SU-DHL-6 (cell line): ENCODE results near the gene ACRV1.
"Not testable (repeated sequence)": the region's sequence is repeated elsewhere in the genome, so short reads cannot be mapped to it uniquely, and the experiment has no call there.

Experiments used
- H2AFZ ChIP-seq: fragments of 200-600 bp; sonication (generic); 2 replicates; pipeline ENCODE4 v1.6.1; 2014; ENCODE audit warnings: low read depth, mild to moderate bottlenecking, moderate library complexity, mixed read lengths, antibody characterized with exemption, low read length; ENCODE audit not compliant: severe bottlenecking
- H3F3A ChIP-seq: fragments of 200-600 bp; shearing (Covaris generic); 2 replicates; pipeline ENCODE4 v1.6.0; 2016; ENCODE audit warnings: antibody characterized with exemption, mild to moderate bottlenecking; ENCODE audit not compliant: insufficient read depth
- H3K27ac ChIP-seq: fragments of 200-600 bp; sonication (generic); 2 replicates; pipeline ENCODE4 v1.5.1; 2016; ENCODE audit warnings: low read depth, mild to moderate bottlenecking, low read length, moderate library complexity, mixed read lengths
- H3K27me3 ChIP-seq: fragments of 200-600 bp; sonication (generic), shearing (Covaris generic); 2 replicates; pipeline ENCODE4 v1.6.0; 2014; ENCODE audit warnings: mild to moderate bottlenecking, low read length
- H3K36me3 ChIP-seq: fragments of 200-600 bp; sonication (generic); 2 replicates; pipeline ENCODE4 v1.6.1; 2014; ENCODE audit warnings: mild to moderate bottlenecking, low read length, mixed read lengths
- H3K4me2 ChIP-seq: fragments of 300-600, 200-600 bp; shearing (Covaris generic), sonication (generic); 2 replicates; pipeline ENCODE4 v1.6.0; 2014; ENCODE audit warnings: low read length, low read depth, mild to moderate bottlenecking; ENCODE audit not compliant: poor library complexity, severe bottlenecking
- H3K4me3 ChIP-seq: fragments of 200-600 bp; sonication (generic); 2 replicates; pipeline ENCODE4 v1.5.1; 2014; ENCODE audit warnings: antibody characterized with exemption, low read length, mild to moderate bottlenecking, mixed read lengths; ENCODE audit not compliant: insufficient read depth, poor library complexity, severe bottlenecking
- H3K79me2 ChIP-seq: fragments of 200-600 bp; sonication (generic); 2 replicates; pipeline ENCODE4 v1.6.1; 2014; ENCODE audit warnings: mild to moderate bottlenecking, low read length, moderate library complexity; ENCODE audit not compliant: insufficient read depth
- H3K9ac ChIP-seq: fragments of 200-600 bp; sonication (generic); 2 replicates; pipeline ENCODE4 v1.7.0; 2014; ENCODE audit warnings: mild to moderate bottlenecking, low read length
- H3K9me2 ChIP-seq: fragments of 200-600 bp; sonication (generic); replicated peaks from 2 replicates; pipeline ENCODE4 v1.6.1; 2014; ENCODE audit warnings: low read length; ENCODE audit not compliant: insufficient read depth
- H3K9me3 ChIP-seq: fragments of 200-600 bp; sonication (generic); 2 replicates; pipeline ENCODE4 v1.6.1; 2014; ENCODE audit warnings: low read length, mixed read lengths; ENCODE audit not compliant: insufficient read depth
- H4K20me1 ChIP-seq: fragments of 200-600 bp; sonication (generic); 2 replicates; pipeline ENCODE4 v1.6.1; 2014; ENCODE audit warnings: low read depth, mild to moderate bottlenecking, antibody characterized with exemption, low read length, moderate library complexity, mixed read lengths
- EZH2phosphoT487 ChIP-seq: fragments of 200-600 bp; sonication (generic), shearing (Covaris generic); conservative IDR thresholded peaks from 2 replicates; pipeline ENCODE4 v1.6.1; 2018; ENCODE audit warnings: mild to moderate bottlenecking, antibody characterized with exemption, low read length, moderate library complexity, mixed read lengths
- TF ChIP-seq, protein P1 (sequence below): fragments of 200-600 bp; sonication (generic); IDR thresholded peaks from one replicate; pipeline ENCODE4 v1.5.1; 2017; ENCODE audit warnings: antibody characterized with exemption, mild to moderate bottlenecking, low read length, moderate library complexity; ENCODE audit not compliant: insufficient read depth, poor library complexity, severe bottlenecking

ACRV1 gene, protein sequence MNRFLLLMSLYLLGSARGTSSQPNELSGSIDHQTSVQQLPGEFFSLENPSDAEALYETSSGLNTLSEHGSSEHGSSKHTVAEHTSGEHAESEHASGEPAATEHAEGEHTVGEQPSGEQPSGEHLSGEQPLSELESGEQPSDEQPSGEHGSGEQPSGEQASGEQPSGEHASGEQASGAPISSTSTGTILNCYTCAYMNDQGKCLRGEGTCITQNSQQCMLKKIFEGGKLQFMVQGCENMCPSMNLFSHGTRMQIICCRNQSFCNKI

GRCh38 chr11:125680747-125681146 lies at the start of gene ACRV1:
Gene ACRV1, minus strand, starts transcription at chr11:125680847. Its CDS starts 67 bp downstream, at chr11:125680780.
- Histone ChIP-seq H3K9ac (no peak within 1 kb of the TSS), H3K4me3 (no peak within 1 kb of the TSS), H3F3A (no peaks in the 10 kb centered on the region), H3K79me2 (no peaks in the 10 kb centered on the region), H3K36me3 (no peaks in the 10 kb centered on the region), H3K4me2 (no peak within 1 kb of the TSS), H3K9me3 (no peaks in the 10 kb centered on the region), H3K9me2 (no peaks in the 10 kb centered on the region), H2AFZ (no peak within 1 kb of the TSS), H3K27me3 (no peaks in the 10 kb centered on the region), H4K20me1 (no peaks in the 10 kb centered on the region), H3K27ac (no peak within 1 kb of the TSS)
- TF ChIP-seq, protein P1, sequence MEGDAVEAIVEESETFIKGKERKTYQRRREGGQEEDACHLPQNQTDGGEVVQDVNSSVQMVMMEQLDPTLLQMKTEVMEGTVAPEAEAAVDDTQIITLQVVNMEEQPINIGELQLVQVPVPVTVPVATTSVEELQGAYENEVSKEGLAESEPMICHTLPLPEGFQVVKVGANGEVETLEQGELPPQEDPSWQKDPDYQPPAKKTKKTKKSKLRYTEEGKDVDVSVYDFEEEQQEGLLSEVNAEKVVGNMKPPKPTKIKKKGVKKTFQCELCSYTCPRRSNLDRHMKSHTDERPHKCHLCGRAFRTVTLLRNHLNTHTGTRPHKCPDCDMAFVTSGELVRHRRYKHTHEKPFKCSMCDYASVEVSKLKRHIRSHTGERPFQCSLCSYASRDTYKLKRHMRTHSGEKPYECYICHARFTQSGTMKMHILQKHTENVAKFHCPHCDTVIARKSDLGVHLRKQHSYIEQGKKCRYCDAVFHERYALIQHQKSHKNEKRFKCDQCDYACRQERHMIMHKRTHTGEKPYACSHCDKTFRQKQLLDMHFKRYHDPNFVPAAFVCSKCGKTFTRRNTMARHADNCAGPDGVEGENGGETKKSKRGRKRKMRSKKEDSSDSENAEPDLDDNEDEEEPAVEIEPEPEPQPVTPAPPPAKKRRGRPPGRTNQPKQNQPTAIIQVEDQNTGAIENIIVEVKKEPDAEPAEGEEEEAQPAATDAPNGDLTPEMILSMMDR: no peak
- no peak for TF ChIP-seq EZH2phosphoT487

- H3K4me2 ChIP-seq: no peak overlapping the region
- no peaks in the 10 kb centered on the region for H3F3A ChIP-seq
- no peaks in the 10 kb centered on the region for H3K79me2 ChIP-seq
- H3K4me3 ChIP-seq: no peak overlapping the region
- H3K27me3 ChIP-seq: no peaks in the 10 kb centered on the region
- H4K20me1 ChIP-seq: no peaks in the 10 kb centered on the region
- TF ChIP-seq EZH2phosphoT487: no peak
- H3K9me2 ChIP-seq: no peaks in the 10 kb centered on the region
- no peaks in the 10 kb centered on the region for H3K36me3 ChIP-seq
- H2AFZ ChIP-seq: no peak overlapping the region
- no peaks in the 10 kb centered on the region for H3K9me3 ChIP-seq
- H3K27ac ChIP-seq: no peak overlapping the region
- no peak overlapping the region for H3K9ac ChIP-seq
Observed at GRCh38 chr11:125728969-125729368, 48.3 kb upstream of the ACRV1 start.

DNA sequence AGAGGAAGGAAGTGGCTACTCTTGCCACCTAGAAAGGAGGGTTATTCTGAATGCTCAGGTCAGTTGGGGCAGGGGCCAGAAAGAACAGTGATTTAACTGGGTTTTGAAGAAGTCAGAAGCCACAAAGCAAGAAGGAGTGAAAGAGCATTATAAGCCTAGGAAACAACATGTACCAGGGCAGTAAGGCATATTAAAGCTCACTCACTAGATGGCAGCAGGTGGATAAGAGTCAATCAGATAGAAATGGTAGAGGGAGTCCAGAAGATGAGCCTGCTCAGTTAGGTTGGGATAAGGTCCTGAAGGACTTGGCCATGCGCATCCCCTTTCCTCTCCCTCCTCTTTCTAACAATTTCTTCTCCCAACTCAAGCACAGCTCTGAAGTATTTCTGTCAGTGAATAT lies 43.5 kb upstream of the ACRV1 start:
- Histone ChIP-seq H3K4me3 (no peak overlapping the region), H3K27me3 (no peaks in the 10 kb centered on the region), H3K9ac (no peak overlapping the region), H3K9me3 (no peaks in the 10 kb centered on the region), H3K27ac (no peak overlapping the region), H3K9me2 (no peaks in the 10 kb centered on the region), H2AFZ (no peak overlapping the region), H3K4me2 (no peak overlapping the region), H4K20me1 (no peaks in the 10 kb centered on the region), H3K79me2 (no peaks in the 10 kb centered on the region), H3F3A (no peaks in the 10 kb centered on the region), H3K36me3 (no peaks in the 10 kb centered on the region)
- TF ChIP-seq EZH2phosphoT487: no peak
- TF ChIP-seq, protein P1: no peak

DNA sequence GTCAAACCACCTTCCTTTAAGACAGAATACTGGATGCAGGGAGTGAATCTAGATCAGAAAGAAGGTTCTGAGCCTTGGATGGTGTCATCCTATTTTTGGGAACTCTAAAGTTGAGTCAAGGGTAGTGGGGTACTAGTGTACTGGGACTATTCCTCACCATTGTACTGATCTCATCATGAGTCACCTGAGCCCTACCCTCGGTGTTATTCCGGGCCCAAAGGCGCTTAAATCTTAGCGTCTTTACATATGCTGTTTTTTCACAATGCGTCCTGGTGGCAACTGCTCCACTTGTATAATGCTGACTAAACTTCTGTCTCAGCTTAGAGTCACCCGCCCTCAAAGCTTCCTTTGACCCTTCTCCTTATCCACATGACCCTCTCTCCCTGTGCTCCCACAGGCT lies 40.1 kb upstream of the ACRV1 start:
- Histone ChIP-seq H2AFZ (no peak overlapping the region), H3F3A (no peaks in the 10 kb centered on the region), H3K79me2 (no peaks in the 10 kb centered on the region), H3K4me3 (no peak overlapping the region), H3K9ac (no peak overlapping the region), H3K36me3 (no peaks in the 10 kb centered on the region), H3K9me2 (no peaks in the 10 kb centered on the region), H3K4me2 (no peak overlapping the region), H3K27me3 (no peaks in the 10 kb centered on the region), H3K9me3 (no peaks in the 10 kb centered on the region), H3K27ac (no peak overlapping the region), H4K20me1 (no peaks in the 10 kb centered on the region)
- TF ChIP-seq, protein P1: no peak
- TF ChIP-seq EZH2phosphoT487: no peak

- H3K9ac ChIP-seq, H3K27ac ChIP-seq, H3K9me2 ChIP-seq, H2AFZ ChIP-seq, H3F3A ChIP-seq, H3K36me3 ChIP-seq, H3K4me3 ChIP-seq, H3K79me2 ChIP-seq, H4K20me1 ChIP-seq, H3K4me2 ChIP-seq, H3K27me3 ChIP-seq, H3K9me3 ChIP-seq: not testable (repeated sequence)
Observed at GRCh38 chr11:125704686-125705085, 24.0 kb upstream of the ACRV1 start.
